ENCODE results near the gene DPH1.

- no peak for TF ChIP-seq CTCF (IDR thresholded peaks at IDR 0.05; ENCODE audit: low read depth, low read length, poor library complexity, severe bottlenecking)
- no peak for TF ChIP-seq EZH2phosphoT487 (IDR thresholded peaks at IDR 0.05; ENCODE audit: borderline replicate concordance, low read length)
Observed at GRCh38 chr17:2054262-2054511, 24.2 kb downstream of the DPH1 start.

All from DOHH2 (cell line).